Fibroblast of lung (primary cell): ENCODE data around the gene PLEKHG4B. TPM values are rescaled to one million over a fixed set of nuclear protein-coding genes. Genes with fewer than 3 reads are reported as not detected.
A peak's percentile ranks its signal among the peaks of the same experiment; 100 is the strongest.
"Not testable (repeated sequence)": the region's sequence is repeated elsewhere in the genome, so short reads cannot be mapped to it uniquely, and the experiment has no call there.

ENCODE experiments used
- DNase-seq, 2 donors: peaks; one replicate each; pipeline versions ENCODE4 v3.0.0 to v3.0.0-alpha.2; 2010; ENCODE audit warnings: low read depth in 2 of 2
- H2AFZ ChIP-seq: 2 replicates; pipeline ENCODE4 v1.5.1; 2012; ENCODE audit warnings: low read length, control low read depth, inconsistent platforms
- H3K27ac ChIP-seq: 2 replicates; pipeline ENCODE4 v1.5.1; 2011; ENCODE audit warnings: low read length, control low read depth; ENCODE audit not compliant: insufficient read depth
- H3K27me3 ChIP-seq: 2 replicates; pipeline ENCODE4 v1.5.1; 2011; ENCODE audit warnings: mild to moderate bottlenecking, low read length; ENCODE audit not compliant: control insufficient read depth, insufficient read depth
- H3K36me3 ChIP-seq: 2 replicates; pipeline ENCODE4 v1.5.1; 2011; ENCODE audit warnings: low read length; ENCODE audit not compliant: control insufficient read depth, insufficient read depth
- H3K4me1 ChIP-seq: 2 replicates; pipeline ENCODE4 v1.5.1; 2011; ENCODE audit warnings: low read length; ENCODE audit not compliant: control insufficient read depth, insufficient read depth; ENCODE audit errors: extremely low read depth
- H3K4me2 ChIP-seq: 2 replicates; pipeline ENCODE4 v1.5.1; 2011; ENCODE audit warnings: low read length, control low read depth; ENCODE audit not compliant: insufficient read depth; ENCODE audit errors: extremely low read depth
- H3K4me3 ChIP-seq, 4 experiments: fragments of 200-600 bp in 1 of 4; sonication (generic) in 1 of 4; replicated peaks in 1 of 4; 2 replicates each; pipeline ENCODE4 v1.5.1; 2011 to 2016; ENCODE audit warnings: low read length in 4 of 4, low read depth in 3 of 4, mild to moderate bottlenecking in 3 of 4, control low read depth in 2 of 4, inconsistent platforms in 1 of 4, mixed read lengths in 1 of 4; ENCODE audit not compliant: insufficient read depth in 1 of 4; ENCODE audit errors: control extremely low read depth in 1 of 4
- H3K79me2 ChIP-seq: 2 replicates; pipeline ENCODE4 v1.5.1; 2012; ENCODE audit warnings: mild to moderate bottlenecking, low read length, inconsistent platforms; ENCODE audit not compliant: control insufficient read depth, insufficient read depth
- H3K9ac ChIP-seq: 2 replicates; pipeline ENCODE4 v1.5.1; 2011; ENCODE audit warnings: mild to moderate bottlenecking, low read length, control low read depth; ENCODE audit not compliant: insufficient read depth
- H3K9me3 ChIP-seq: 2 replicates; pipeline ENCODE4 v1.5.1; 2012; ENCODE audit warnings: low read depth, low read length; ENCODE audit not compliant: control insufficient read depth, insufficient read depth
- H4K20me1 ChIP-seq: 2 replicates; pipeline ENCODE4 v1.5.1; 2011; ENCODE audit warnings: low read length; ENCODE audit not compliant: control insufficient read depth, insufficient read depth; ENCODE audit errors: extremely low read depth
- polyA plus RNA-seq, 2 donors: library from polyadenylated mRNA; depleted of rRNA in 1 of 2; stranded (reverse) in 1 of 2; unstranded in 1 of 2; fragments of >200 nt; gene quantifications; 2 replicates each; pipeline ENCODE4 v1.2.1, GENCODE V29; 2011 to 2012; ENCODE audit warnings: missing spikeins in 1 of 2
- total RNA-seq: library from RNA; depleted of rRNA; stranded (reverse); fragments of >200 nt; gene quantifications from 2 replicates; pipeline ENCODE4 v1.2.1, GENCODE V29; 2014

The PLEKHG4B gene
- total and polyA plus RNA-seq, 2 donors (not counting 1 experiment from before 2014, with no cell fraction given) = under 0.01 to 0.08 TPM

GRCh38 chr5:237931-238330, 146.0 kb downstream of the PLEKHG4B start:
- peaks cover 22% of the 10 kb centered on the region for H3K36me3 ChIP-seq
- H3K79me2 ChIP-seq, H3K27me3 ChIP-seq, H3K4me1 ChIP-seq, H3K27ac ChIP-seq, H2AFZ ChIP-seq, H3K4me3 ChIP-seq, H4K20me1 ChIP-seq, H3K9ac ChIP-seq, H3K9me3 ChIP-seq, H3K4me2 ChIP-seq: not testable (repeated sequence)
- DNase-seq = peak in 1 of 2 donors; percentile 80

Other genes with a start within 250 kb of the PLEKHG4B start
- not detected in 2 replicates for gene LRRC14B, start 99.3 kb downstream of the PLEKHG4B start, total RNA-seq
- gene LRRC14B, start 99.3 kb downstream of the PLEKHG4B start, polyA plus RNA-seq = not detected in 2 replicates
- 5.6 and 7.4 TPM in 2 replicates for gene CCDC127, start 126.0 kb downstream of the PLEKHG4B start, total RNA-seq
- gene CCDC127, start 126.0 kb downstream of the PLEKHG4B start, polyA plus RNA-seq = 3.7 and 4.8 TPM in 2 replicates
- gene SDHA, start 126.2 kb downstream of the PLEKHG4B start, total RNA-seq = 103 and 150 TPM in 2 replicates
- gene SDHA, start 126.2 kb downstream of the PLEKHG4B start, polyA plus RNA-seq = 89.6 and 116 TPM in 2 replicates
- 110 and 134 TPM in 2 replicates for gene PDCD6, start 179.5 kb downstream of the PLEKHG4B start, total RNA-seq
- 165 and 190 TPM in 2 replicates for gene PDCD6, start 179.5 kb downstream of the PLEKHG4B start, polyA plus RNA-seq
- gene AHRR, start 229.5 kb downstream of the PLEKHG4B start, total RNA-seq = 6.2 and 26.4 TPM in 2 replicates
- gene AHRR, start 229.5 kb downstream of the PLEKHG4B start, polyA plus RNA-seq = 11.3 and 16.0 TPM in 2 replicates